Measurements from ENCODE around the gene YIPF1.
"Not testable (repeated sequence)": the region's sequence is repeated elsewhere in the genome, so short reads cannot be mapped to it uniquely, and the experiment has no call there.

The YIPF1 gene

GRCh38 chr1:53837924-53838653, 51.5 kb downstream of the YIPF1 start, which contains the start of gene NDC1:
TSS of gene NDC1 (minus strand) at chr1:53838296. CDS start at chr1:53838261, 35 bp downstream.
- DNase-seq (ENCODE audit: low read depth in 2 of 2): peak; percentile 72 to 80

DNA sequence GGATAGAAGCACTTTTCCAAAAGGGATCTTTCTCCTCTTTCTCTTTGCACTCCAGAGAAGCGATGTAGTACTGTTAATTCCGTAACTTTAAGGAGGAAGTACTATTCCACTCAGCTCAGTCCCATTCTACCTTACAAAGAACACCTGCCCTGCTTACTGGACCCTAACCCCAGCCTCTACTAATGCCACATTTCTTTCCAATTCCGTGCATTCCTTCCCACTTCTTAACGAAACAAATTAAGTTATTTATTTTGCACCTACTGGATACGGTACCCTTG, 52.0 kb downstream of the YIPF1 start:
- DNase-seq (ENCODE audit: low read depth in 2 of 2): no peak

GRCh38 chr1:53835491-53835890, 54.1 kb downstream of the YIPF1 start:
- no peak for DNase-seq (ENCODE audit: low read depth in 2 of 2)

DNA sequence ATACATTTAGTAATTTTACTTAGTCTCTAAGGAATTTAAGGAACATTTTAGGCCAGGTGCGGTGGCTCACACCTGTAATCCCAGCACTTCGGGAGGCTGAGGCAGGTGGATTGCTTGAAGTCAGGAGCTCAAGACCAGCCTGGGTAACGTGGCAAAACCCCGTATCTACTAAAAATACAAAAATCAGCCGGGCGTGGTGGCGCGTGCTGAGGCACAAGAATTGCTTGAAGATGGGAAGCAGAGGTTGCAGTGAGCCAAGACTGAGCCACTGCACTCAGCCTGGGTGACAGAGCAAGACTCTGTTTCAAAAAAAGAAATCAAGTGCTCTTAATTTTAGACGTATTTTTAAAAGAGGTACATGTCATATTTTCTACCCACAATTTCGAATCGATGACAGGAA, 54.8 kb downstream of the YIPF1 start:
- DNase-seq (ENCODE audit: low read depth in 2 of 2): no peak

GRCh38 chr1:53833393-53833792, 56.2 kb downstream of the YIPF1 start:
- no peak for DNase-seq (ENCODE audit: low read depth in 2 of 2)

DNA sequence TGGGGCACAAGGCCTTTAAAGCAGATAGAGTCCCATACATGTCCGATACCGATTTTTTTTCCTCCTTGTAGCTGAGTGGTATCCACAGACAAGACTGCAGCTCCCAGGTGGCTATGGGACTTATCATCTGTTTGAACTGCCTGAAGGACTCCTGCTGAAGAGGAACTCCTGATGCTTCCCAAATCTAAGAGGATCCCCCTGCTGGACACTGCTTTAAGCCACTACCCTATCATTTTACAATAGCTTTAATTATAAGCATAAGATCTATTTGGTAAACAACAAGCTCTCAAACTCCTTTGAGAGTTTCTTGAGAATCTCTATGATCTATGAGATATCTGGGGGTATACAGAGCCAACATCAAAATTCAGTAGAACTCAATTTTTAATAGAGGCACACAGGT, 63.2 kb downstream of the YIPF1 start:
- no peak for DNase-seq (ENCODE audit: low read depth in 2 of 2)

- no peak for DNase-seq (ENCODE audit: low read depth in 2 of 2)
Observed at GRCh38 chr1:53825306-53825705, 64.3 kb downstream of the YIPF1 start.

- no peak for DNase-seq (ENCODE audit: low read depth in 2 of 2)
Observed at GRCh38 chr1:53822931-53823330, 66.7 kb downstream of the YIPF1 start.

GRCh38 chr1:53821380-53821779, 68.2 kb downstream of the YIPF1 start:
- DNase-seq (ENCODE audit: low read depth in 2 of 2): no peak

DNA sequence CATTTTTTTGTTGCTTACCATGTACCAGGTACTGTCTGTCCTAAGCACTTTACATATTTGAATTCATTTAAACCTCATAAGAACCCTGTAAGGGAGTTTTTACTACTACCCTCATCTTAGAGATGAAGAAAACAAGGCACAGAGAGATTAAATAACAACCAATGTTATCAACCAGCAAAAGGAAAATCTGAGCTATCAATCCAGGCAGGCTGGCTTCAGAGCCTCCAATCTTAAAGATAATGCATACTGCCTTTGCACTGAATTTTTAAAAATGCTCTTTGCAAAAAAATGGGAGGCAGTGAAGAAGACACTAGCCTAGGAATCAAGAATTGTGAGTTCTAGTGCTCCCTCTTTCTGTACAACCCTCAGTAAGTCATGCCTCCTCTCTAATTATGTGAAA, 70.2 kb downstream of the YIPF1 start:
- DNase-seq (ENCODE audit: low read depth in 2 of 2): no peak

- DNase-seq (ENCODE audit: low read depth in 2 of 2): not testable (repeated sequence)
Observed at GRCh38 chr1:53816584-53816983, 73.0 kb downstream of the YIPF1 start.

- DNase-seq (ENCODE audit: low read depth in 2 of 2): not testable (repeated sequence)
Observed at GRCh38 chr1:53815484-53815883, 74.1 kb downstream of the YIPF1 start.

DNA sequence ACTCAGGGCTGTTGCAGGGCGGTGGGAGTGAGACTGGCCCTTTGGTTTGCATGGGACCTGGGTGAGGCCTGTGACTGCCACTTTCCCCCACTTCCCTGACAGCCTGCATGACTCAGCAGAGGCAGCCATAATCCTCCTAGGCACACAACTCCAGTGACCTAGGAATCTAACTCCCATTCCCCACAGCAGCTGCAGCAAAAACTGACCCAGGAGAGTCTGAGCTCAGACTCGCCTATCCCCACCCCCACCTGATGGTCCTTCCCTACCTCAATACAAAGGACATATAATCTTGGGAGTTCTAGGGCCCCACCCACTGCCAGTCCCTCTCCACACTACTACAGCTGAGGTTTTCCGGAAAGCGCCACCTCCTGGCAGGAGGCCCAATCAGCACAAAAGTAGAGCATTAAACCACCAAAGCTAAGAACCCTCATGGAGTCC, 78.2 kb downstream of the YIPF1 start:
- DNase-seq (ENCODE audit: low read depth in 2 of 2): peak in 1 of 2 donors; percentile 11

DNA sequence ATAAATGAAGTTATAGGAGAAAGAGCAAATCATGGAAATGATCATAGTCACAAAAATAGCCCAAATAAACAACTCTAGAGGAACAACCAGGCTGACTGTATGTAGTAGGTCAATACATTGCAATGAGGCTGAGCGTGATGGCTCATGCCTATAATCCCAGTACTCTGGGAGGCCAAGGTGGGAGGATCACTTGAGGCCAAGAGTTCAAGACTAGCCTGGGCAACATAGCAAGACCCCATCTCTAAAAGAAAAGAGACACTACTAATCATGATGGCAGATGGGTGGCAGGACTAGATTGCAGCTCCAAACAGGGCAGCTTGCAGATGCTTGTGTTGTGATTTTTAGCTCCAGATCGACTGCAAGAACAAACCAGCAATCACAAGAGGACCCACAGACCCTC, 79.1 kb downstream of the YIPF1 start:
- no peak for DNase-seq (ENCODE audit: low read depth in 2 of 2)

GRCh38 chr1:53810007-53810406, 79.6 kb downstream of the YIPF1 start:
- no peak for DNase-seq (ENCODE audit: low read depth in 2 of 2)

- DNase-seq (ENCODE audit: low read depth in 2 of 2): no peak
Observed at GRCh38 chr1:53807916-53808315, 81.7 kb downstream of the YIPF1 start.

DNA sequence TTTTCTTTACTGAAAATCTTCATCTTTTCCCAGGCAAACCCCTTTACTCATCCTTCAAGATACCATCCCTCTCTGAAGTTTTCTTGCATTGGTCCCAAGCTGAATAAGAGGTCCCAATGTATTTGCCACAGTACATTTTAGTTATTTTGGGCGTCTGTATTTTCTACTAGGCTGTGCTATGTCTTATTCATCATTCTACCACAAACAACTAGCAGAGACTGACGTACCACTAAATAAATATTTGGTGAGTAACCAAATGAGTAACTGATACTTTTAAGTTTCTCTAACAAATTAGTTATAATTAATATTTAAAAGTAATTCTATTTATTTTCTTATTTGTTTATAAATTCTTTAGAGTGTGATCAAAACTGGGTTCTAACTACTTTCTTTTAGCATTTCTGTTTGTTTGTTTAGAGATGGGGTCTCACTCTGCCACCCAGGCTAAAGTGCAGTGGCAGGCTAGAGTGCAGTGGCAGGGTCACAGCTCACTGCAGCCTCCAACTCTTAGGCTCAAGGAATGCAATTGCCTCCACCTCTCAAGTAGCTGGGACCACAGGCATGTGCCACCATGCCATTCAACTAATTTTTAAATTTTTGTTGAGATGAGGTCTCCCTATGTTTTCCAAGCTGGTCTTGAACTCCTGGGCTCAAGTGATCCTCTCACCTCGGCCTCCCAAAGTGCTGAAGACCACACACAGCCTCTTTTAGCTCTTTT, 84.6 kb downstream of the YIPF1 start:
- no peak for DNase-seq (ENCODE audit: low read depth in 2 of 2)

- DNase-seq (ENCODE audit: low read depth in 2 of 2): no peak
Observed at GRCh38 chr1:53804181-53804580, 85.4 kb downstream of the YIPF1 start.
